GM21737 (cell line): ENCODE results near the gene ADAM15.

Experiments
- ATAC-seq: cut with Tn5 transposase; IDR thresholded peaks from one replicate; pipeline ENCODE4 v1.9.1; 2021; ENCODE audit warnings: mild to moderate bottlenecking, moderate library complexity; ENCODE audit not compliant: unreplicated experiment

The ADAM15 gene

GRCh38 chr1:155049651-155050559, 1.2 kb upstream of the ADAM15 start:
- ATAC-seq: no peak

- no peak for ATAC-seq
These were observed 243 bp downstream of the ADAM15 start for GRCh38 chr1:155051342-155051776.

DNA sequence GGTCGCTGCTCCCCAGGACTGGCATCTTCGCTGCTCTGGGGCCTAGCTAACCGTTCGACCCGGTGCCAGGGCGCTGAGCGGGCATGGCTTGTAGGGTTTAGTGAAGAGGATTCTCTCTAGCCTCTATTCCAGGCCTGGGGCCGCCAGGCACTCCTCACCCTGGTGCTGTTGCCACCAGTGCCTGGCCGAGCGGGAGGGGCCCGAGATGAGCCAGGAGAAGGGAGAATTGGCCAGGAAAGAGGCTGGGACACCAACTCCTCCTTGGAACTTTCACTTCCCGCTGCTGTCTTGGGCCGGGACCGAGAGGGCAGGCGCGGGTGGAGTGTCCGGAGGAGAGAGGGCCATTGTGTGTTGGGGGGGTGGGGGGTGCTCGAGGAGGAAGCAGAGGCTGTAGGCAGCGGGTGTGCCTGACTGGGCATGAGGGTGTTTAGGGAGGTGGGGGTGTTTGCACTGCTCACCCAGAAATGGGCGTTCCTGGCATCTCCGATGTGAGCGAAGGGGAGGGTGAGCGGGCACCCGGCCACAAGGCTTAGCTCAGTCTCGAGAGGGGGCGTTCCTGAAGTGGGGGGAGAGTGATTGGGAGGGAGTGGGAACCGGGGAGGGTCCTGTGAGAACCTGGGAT, 772 bp downstream of the ADAM15 start:
- no peak for ATAC-seq

- no peak for ATAC-seq
These were observed 1.6 kb downstream of the ADAM15 start for GRCh38 chr1:155052439-155053395.

GRCh38 chr1:155053531-155054105, 2.5 kb downstream of the ADAM15 start:
- no peak for ATAC-seq

DNA sequence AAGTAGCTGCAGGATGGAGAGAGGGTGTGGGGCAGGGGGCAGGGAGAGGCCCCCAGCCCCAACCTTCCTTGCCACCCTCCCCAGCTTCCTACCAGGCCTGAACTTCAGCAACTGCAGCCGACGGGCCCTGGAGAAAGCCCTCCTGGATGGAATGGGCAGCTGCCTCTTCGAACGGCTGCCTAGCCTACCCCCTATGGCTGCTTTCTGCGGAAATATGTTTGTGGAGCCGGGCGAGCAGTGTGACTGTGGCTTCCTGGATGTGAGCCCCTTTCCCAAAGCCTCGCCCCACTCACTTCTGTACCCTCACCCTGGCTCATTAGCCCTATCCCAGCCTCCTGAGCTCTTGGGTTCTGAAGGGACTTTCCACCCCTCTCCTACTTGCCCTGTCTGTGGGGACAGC, 6.0 kb downstream of the ADAM15 start:
- no peak for ATAC-seq

DNA sequence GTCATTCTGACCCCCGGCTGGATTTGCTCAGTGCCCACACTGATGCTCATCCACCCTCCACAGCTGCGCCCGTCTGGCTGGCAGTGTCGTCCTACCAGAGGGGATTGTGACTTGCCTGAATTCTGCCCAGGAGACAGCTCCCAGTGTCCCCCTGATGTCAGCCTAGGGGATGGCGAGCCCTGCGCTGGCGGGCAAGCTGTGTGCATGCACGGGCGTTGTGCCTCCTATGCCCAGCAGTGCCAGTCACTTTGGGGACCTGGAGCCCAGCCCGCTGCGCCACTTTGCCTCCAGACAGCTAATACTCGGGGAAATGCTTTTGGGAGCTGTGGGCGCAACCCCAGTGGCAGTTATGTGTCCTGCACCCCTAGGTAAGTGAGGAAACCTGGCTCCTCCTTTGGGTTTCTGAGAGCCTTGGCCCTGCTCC, 6.7 kb downstream of the ADAM15 start:
- ATAC-seq: no peak

DNA sequence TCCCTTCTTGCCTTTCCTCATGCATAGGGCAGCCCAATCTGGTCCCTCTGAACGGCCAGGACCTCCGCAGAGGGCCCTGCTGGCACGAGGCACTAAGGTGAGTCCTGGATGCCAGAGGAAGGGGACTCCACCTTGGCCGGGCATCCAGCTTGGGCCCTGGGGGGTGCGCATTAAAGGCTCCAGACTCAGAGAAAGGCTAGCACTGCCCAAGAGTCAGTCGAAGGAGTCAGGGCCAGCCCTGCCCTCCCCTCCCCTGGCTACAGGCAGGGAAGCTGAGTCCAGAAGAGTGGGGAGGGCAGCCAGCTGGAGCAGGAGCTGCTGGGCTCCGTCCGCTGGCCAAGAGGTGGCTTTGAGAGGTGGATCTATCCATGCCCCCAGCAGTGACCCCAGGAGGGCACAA, 9.6 kb downstream of the ADAM15 start:
- ATAC-seq: no peak

DNA sequence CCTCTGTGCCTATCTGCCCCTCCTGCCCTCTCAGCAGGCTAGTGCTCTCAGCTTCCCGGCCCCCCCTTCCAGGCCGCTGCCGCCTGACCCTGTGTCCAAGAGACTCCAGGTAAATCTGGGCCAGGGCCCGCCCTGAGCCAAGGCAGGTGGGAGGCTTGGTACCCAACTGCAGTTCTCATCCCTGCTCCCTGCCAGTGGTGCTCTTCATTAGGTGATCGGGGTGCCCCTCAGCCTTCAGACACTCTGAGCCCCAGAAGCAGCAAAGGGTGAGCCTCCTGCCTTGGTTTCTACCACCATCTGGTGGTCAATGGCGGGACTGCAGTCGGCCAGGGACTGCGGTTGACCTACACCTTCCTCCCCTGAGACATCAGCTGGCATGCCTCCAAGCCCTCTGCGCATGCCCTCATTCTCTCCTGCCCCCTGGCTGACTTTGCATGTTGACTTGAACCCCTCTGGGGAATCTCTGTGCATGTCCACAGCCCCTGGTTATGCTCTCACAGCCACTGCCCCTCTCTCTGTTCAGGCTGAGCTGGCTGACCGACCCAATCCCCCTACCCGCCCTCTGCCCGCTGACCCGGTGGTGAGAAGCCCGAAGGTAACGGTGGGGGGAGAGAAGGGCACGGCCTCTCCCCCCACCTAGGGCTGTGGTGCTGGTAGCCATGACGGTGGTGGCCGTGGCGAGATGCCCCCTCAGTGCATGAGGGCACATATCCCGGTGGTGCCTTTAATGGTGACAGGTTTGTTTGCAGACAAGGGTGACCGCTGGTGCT, 10.4 kb downstream of the ADAM15 start:
- no peak for ATAC-seq

GRCh38 chr1:155062151-155062686, 11.1 kb downstream of the ADAM15 start:
- no peak for ATAC-seq

- no peak for ATAC-seq
These were observed 11.7 kb downstream of the ADAM15 start for GRCh38 chr1:155062702-155063411.

GRCh38 chr1:155063550-155064110, 12.5 kb downstream of the ADAM15 start, which contains the start of gene EFNA4:
TSS of gene EFNA4 (plus strand) at chr1:155063740. CDS start at chr1:155063824, 84 bp downstream.
- peak; percentile 56 for ATAC-seq

- no peak for ATAC-seq
These were observed 13.2 kb downstream of the ADAM15 start for GRCh38 chr1:155064111-155064831.

GRCh38 chr1:155064832-155065429, 13.8 kb downstream of the ADAM15 start:
- no peak for ATAC-seq

DNA sequence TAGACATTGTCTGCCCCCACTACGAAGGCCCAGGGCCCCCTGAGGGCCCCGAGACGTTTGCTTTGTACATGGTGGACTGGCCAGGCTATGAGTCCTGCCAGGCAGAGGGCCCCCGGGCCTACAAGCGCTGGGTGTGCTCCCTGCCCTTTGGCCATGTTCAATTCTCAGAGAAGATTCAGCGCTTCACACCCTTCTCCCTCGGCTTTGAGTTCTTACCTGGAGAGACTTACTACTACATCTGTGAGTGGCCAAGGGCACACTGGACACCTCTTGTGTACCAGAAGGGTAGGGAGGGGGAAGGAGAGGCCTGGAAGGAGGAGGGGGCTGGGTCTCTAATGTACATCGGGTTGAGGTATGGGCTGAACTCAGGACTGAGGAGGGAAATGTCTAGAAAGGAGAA, 15.7 kb downstream of the ADAM15 start:
- no peak for ATAC-seq

DNA sequence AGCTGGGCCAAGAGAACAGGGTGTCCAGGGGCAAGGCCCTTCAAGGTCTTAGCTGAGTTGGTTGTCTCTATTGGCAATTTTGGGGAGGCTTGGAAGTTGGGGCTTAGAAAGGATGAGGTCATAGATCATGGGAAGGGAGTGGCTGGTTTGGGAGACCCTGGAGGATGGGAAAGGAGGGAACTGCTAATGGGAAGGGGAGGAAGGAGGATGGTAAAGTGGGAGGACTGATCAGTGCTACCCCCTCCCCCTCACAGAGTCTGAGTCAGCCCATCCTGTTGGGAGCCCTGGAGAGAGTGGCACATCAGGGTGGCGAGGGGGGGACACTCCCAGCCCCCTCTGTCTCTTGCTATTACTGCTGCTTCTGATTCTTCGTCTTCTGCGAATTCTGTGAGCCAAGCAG, 17.5 kb downstream of the ADAM15 start:
- no peak for ATAC-seq

- no peak for ATAC-seq
These were observed 18.5 kb downstream of the ADAM15 start for GRCh38 chr1:155069551-155070157.
